Lung (tissue), 12 donors: Measurements from ENCODE around the gene STX8. TPM values are rescaled to one million over a fixed set of nuclear protein-coding genes. Genes with fewer than 3 reads are reported as not detected.

ENCODE experiments used
- ATAC-seq: fragments of 200-7000 bp; cut with Tn5 transposase; one replicate; pipeline ENCODE4 v1.9.1; 2020; ENCODE audit warnings: moderate number of reproducible peaks; ENCODE audit not compliant: insufficient read depth, low FRiP score
- DNase-seq, 3 donors: peaks; one replicate each; pipeline ENCODE4 v3.0.0-alpha.2; 2013 to 2017
- H3K27ac ChIP-seq, 2 donors: one replicate each; pipeline ENCODE4 v1.5.1; 2013; ENCODE audit warnings: mild to moderate bottlenecking in 2 of 2, moderate library complexity in 2 of 2, control low read depth in 1 of 2, inconsistent platforms in 1 of 2, low read depth in 1 of 2, low read length in 1 of 2
- H3K27me3 ChIP-seq, 3 donors: one replicate each; pipeline ENCODE4 v1.5.1; 2013; ENCODE audit warnings: low read length in 2 of 3; ENCODE audit not compliant: control insufficient read depth in 3 of 3, insufficient read depth in 3 of 3
- H3K36me3 ChIP-seq, 4 donors: one replicate each; pipeline ENCODE4 v1.5.1; 2013; ENCODE audit warnings: low read length in 4 of 4, mild to moderate bottlenecking in 1 of 4, moderate library complexity in 1 of 4; ENCODE audit not compliant: control insufficient read depth in 4 of 4, insufficient read depth in 4 of 4
- H3K4me1 ChIP-seq, 5 donors: one replicate each; pipeline ENCODE4 v1.5.1; 2013; ENCODE audit warnings: low read length in 5 of 5, mild to moderate bottlenecking in 2 of 5, moderate library complexity in 1 of 5; ENCODE audit not compliant: control insufficient read depth in 5 of 5, insufficient read depth in 5 of 5
- H3K4me3 ChIP-seq: one replicate; pipeline ENCODE4 v1.5.1; 2013; ENCODE audit warnings: mild to moderate bottlenecking, control low read depth, moderate library complexity
- H3K9ac ChIP-seq, 2 donors: one replicate each; pipeline ENCODE4 v1.5.1; 2013; ENCODE audit warnings: low read length in 2 of 2, control low read depth in 1 of 2; ENCODE audit not compliant: insufficient read depth in 1 of 2
- H3K9me3 ChIP-seq, 4 donors: one replicate each; pipeline ENCODE4 v1.5.1; 2013; ENCODE audit warnings: low read length in 3 of 4, mild to moderate bottlenecking in 1 of 4, moderate library complexity in 1 of 4; ENCODE audit not compliant: control insufficient read depth in 4 of 4, insufficient read depth in 3 of 4
- CTCF ChIP-seq: IDR thresholded peaks from 2 replicates; pipeline ENCODE4 v1.5.1; 2012; ENCODE audit warnings: mild to moderate bottlenecking; ENCODE audit errors: control extremely low read depth, extremely low read depth
- WGBS, 2 donors: extraction: QIAGEN DNeasy Blood & Tissue Kit; methylation state at CpG; one replicate each; pipeline ENCODE4 v1.1.7; 2013; 5-methylcytosine and 5-hydroxymethylcytosine counted together
- polyA plus RNA-seq, 2 donors: library from polyadenylated mRNA; stranded (reverse); fragments of 200-250 nt; gene quantifications; one replicate each; pipeline ENCODE4 v1.2.1, GENCODE V29; 2013
- total RNA-seq, 2 donors: library from RNA; depleted of rRNA in 1 of 2; stranded (reverse); fragments of >200 nt in 1 of 2; gene quantifications; one replicate each; pipeline ENCODE4 v1.2.1, GENCODE V29; 2014 to 2021
- donor health status: control.
- donor health status: control.
- donor health status: Bipolar disorder and iron deficiency.
- donor health status: healthy.
- donor health status: DM: yes; HTN: yes; CAD: no.

STX8 gene
- total and polyA plus RNA-seq, 4 donors, result 36.5 to 81.1 (median 63.2) TPM

- no peak for DNase-seq
- no peak overlapping the region for H3K27ac ChIP-seq
- no peaks in the 10 kb centered on the region for H3K9me3 ChIP-seq
- H3K36me3 ChIP-seq, result no peaks in the 10 kb centered on the region
- peaks cover 0 to 29% (median 0%) of the 10 kb centered on the region in 3 donors for H3K27me3 ChIP-seq
- no peak for TF ChIP-seq CTCF
- peaks cover 0 to 11% (median 0%) of the 10 kb centered on the region in 5 donors for H3K4me1 ChIP-seq
- H3K4me3 ChIP-seq, result no peak overlapping the region
- H3K9ac ChIP-seq, result no peak overlapping the region
- WGBS, 2 donors, result 61 to 76% methylated on average over 6 of the region's 6 CpGs
- no peak for ATAC-seq
Observed at GRCh38 chr17:9256361-9256750, 319.3 kb downstream of the STX8 start.

GRCh38 chr17:9255833-9256232 is 319.8 kb downstream of the STX8 start:
- Histone ChIP-seq H3K27me3 (peaks cover 0 to 29% (median 0%) of the 10 kb centered on the region in 3 donors), H3K9ac (no peak overlapping the region), H3K4me1 (peaks cover 0 to 9% (median 0%) of the 10 kb centered on the region in 5 donors), H3K27ac (no peak overlapping the region), H3K4me3 (no peak overlapping the region), H3K9me3 (no peaks in the 10 kb centered on the region), H3K36me3 (no peaks in the 10 kb centered on the region)
- WGBS, 2 donors, result 65 to 79% methylated on average over 6 of the region's 6 CpGs
- DNase-seq (no peak), ATAC-seq (no peak)
- TF ChIP-seq CTCF, result no peak

DNA sequence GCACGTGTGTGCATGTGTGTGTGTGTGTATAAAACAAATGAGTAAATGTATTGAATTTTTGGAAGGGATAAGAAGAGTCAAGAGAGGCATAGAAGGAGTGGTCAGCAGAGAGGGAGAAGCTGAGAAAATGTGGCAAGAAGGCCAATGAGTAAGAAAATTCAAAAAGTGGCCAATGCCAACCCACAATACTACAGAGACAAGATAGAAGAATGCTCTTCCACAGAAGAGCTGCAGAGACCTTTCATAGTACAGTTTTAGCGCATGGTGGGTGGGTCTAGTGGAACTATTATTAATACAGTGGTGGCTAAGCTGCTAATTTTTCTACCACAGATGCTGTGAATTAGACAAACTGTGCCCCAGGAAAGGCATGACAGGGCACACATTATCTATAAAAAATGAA is 320.8 kb downstream of the STX8 start:
- DNase-seq (no peak), ATAC-seq (no peak)
- Histone ChIP-seq H3K9ac (no peak overlapping the region), H3K4me3 (no peak overlapping the region), H3K4me1 (peaks cover 0 to 9% (median 0%) of the 10 kb centered on the region in 5 donors), H3K36me3 (no peaks in the 10 kb centered on the region), H3K27ac (no peak overlapping the region), H3K27me3 (peaks cover 0 to 29% (median 0%) of the 10 kb centered on the region in 3 donors), H3K9me3 (no peaks in the 10 kb centered on the region)
- no peak for TF ChIP-seq CTCF
- WGBS, 2 donors, result 72 to 79% methylated on average over 2 of the region's 2 CpGs

- Histone ChIP-seq H3K4me3 (no peak overlapping the region), H3K9me3 (no peaks in the 10 kb centered on the region), H3K4me1 (peaks cover 0 to 9% (median 0%) of the 10 kb centered on the region in 5 donors), H3K27ac (no peak overlapping the region), H3K27me3 (peaks cover 0 to 35% (median 0%) of the 10 kb centered on the region in 3 donors), H3K36me3 (peaks cover 0 to 4% (median 0%) of the 10 kb centered on the region in 4 donors), H3K9ac (no peak overlapping the region)
- ATAC-seq, result no peak
- DNase-seq, result no peak
- 81 to 88% methylated on average over 3 of the region's 3 CpGs for WGBS, 2 donors
- no peak for TF ChIP-seq CTCF
Observed at GRCh38 chr17:9253308-9253707, 322.3 kb downstream of the STX8 start.
